Measurements from ENCODE around the gene EEIG1. TPM values are rescaled to one million over a fixed set of nuclear protein-coding genes. Genes with fewer than 3 reads are reported as not detected.
A peak's percentile ranks its signal among the peaks of the same experiment; 100 is the strongest.

The EEIG1 gene
- total RNA-seq, 1 experiment from 2014 or later, result 17.5 TPM

DNA sequence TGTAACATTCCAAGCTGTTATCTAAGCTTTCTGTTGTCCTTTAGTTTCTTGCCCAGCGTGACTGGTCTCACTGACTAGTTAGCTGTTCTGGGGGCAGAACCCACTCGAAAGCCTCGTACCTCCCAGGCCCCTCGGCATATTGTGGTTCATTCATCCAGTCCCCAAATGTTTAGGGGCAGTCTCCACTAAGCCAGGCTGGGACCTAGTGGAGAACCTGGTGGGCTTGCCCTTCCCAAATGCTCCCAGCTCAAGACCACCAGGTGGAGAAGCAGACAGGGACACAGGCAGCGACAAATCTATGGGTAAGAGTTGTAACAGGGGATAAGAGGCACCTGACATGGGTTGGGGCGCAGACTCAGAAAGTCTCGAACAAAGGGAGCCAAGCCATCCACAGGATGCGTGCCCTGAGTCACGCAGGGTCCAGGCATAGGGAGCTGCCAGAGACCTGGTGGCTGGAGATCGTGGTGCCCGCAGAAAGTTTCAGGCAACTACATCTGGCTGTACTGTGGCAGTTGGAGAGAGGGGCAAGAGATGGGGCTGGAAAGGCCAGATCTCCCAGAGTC, 851 bp upstream of the EEIG1 start:
- BruUV-seq (replicated peaks), result no TSS peak
- ChIA-PET CTCF (interaction anchor here (0.5 to 1.8 kb wide), 4 partner anchors 38 to 145 kb away, joined by 4 to 7 read pairs (median 4); no protein-coding TSS in a partner anchor), POLR2A (interaction anchor here (0.7 to 6.1 kb wide), 11 partner anchors 9 to 96 kb away, joined by 3 to 86 read pairs (median 4); partner anchors contain the start of genes NAIF1 and SLC25A25)
- no peak for DNase-seq (ENCODE audit: unreplicated experiment)
- H3K9me3 Mint-ChIP-seq (ENCODE audit: unreplicated experiment), result no peaks in the 10 kb centered on the region
- peak overlapping the region; percentile 89 for H3K4me3 Mint-ChIP-seq (ENCODE audit: unreplicated experiment)
- intact Hi-C loops (cut with micrococcal nuclease), result no loop called here
- no peaks in the 10 kb centered on the region for H3K36me3 Mint-ChIP-seq (ENCODE audit: insufficient read depth, unreplicated experiment)
- H3K27me3 Mint-ChIP-seq (ENCODE audit: insufficient read depth, unreplicated experiment), result no peaks in the 10 kb centered on the region
- peaks cover 18% of the 10 kb centered on the region for H3K4me1 Mint-ChIP-seq (ENCODE audit: insufficient read depth, unreplicated experiment)
- peak overlapping the region; percentile 71 for H3K27ac Mint-ChIP-seq (ENCODE audit: low read depth, unreplicated experiment)
- TF ChIP-seq, protein P1, sequence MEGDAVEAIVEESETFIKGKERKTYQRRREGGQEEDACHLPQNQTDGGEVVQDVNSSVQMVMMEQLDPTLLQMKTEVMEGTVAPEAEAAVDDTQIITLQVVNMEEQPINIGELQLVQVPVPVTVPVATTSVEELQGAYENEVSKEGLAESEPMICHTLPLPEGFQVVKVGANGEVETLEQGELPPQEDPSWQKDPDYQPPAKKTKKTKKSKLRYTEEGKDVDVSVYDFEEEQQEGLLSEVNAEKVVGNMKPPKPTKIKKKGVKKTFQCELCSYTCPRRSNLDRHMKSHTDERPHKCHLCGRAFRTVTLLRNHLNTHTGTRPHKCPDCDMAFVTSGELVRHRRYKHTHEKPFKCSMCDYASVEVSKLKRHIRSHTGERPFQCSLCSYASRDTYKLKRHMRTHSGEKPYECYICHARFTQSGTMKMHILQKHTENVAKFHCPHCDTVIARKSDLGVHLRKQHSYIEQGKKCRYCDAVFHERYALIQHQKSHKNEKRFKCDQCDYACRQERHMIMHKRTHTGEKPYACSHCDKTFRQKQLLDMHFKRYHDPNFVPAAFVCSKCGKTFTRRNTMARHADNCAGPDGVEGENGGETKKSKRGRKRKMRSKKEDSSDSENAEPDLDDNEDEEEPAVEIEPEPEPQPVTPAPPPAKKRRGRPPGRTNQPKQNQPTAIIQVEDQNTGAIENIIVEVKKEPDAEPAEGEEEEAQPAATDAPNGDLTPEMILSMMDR (IDR thresholded peaks at IDR 0.05; ENCODE audit: unreplicated experiment), result no peak

DNA sequence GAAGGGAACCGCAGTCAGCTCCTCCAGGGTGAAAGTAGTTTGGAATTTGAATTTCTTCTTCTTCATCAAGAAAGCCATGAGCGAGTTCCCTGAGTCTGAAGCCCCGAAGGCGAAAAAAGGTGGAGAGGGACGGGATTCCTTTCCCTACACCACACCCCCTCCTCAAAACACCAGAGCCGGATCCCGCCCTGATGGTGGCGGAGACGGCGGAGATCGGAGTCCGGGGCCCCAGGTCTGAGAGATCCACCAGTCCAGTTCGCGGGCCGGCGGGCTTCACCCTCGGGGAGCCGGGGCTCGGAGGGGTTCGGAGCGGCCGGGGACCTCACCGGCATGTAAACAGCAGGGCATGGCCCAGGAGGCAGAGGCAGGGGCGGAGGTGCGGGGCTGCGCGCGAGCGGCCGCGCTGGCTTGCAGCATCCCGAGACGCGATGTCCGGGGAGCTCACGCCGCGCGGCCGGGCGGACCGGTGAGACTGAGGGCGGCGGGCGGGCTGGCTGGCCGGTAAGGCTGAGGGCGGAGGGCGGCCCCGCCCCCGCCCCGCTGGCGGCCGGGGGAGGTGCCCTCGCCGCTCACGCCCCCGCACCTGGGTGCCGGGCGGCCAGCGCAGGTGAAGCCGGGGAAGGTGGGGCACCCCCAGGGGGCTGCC, 606 bp downstream of the EEIG1 start:
- intact Hi-C loops (cut with micrococcal nuclease), result no loop called here
- TF ChIP-seq, protein P1 (IDR thresholded peaks at IDR 0.05; ENCODE audit: unreplicated experiment), result no peak
- peaks cover 22% of the 10 kb centered on the region for H3K4me1 Mint-ChIP-seq (ENCODE audit: insufficient read depth, unreplicated experiment)
- peak; percentile 41 for DNase-seq (ENCODE audit: unreplicated experiment)
- no peak overlapping the region for H3K27ac Mint-ChIP-seq (ENCODE audit: low read depth, unreplicated experiment)
- BruUV-seq (replicated peaks), result TSS peak; percentile 68
- POLR2A ChIA-PET, result interaction anchor here (0.6 to 6.1 kb wide), 19 partner anchors 8 to 381 kb away, joined by 3 to 86 read pairs (median 5); partner anchors contain the start of genes DPM2, NAIF1 and SLC25A25
- peak overlapping the region; percentile 86 for H3K4me3 Mint-ChIP-seq (ENCODE audit: unreplicated experiment)
- H3K9me3 Mint-ChIP-seq (ENCODE audit: unreplicated experiment), result no peaks in the 10 kb centered on the region
- CTCF ChIA-PET, result interaction anchor here (0.6 to 1.5 kb wide), 6 partner anchors 10 to 37 kb away, joined by 3 to 6 read pairs (median 4); no protein-coding TSS in a partner anchor
- no peaks in the 10 kb centered on the region for H3K36me3 Mint-ChIP-seq (ENCODE audit: insufficient read depth, unreplicated experiment)
- H3K27me3 Mint-ChIP-seq (ENCODE audit: insufficient read depth, unreplicated experiment), result no peaks in the 10 kb centered on the region

DNA sequence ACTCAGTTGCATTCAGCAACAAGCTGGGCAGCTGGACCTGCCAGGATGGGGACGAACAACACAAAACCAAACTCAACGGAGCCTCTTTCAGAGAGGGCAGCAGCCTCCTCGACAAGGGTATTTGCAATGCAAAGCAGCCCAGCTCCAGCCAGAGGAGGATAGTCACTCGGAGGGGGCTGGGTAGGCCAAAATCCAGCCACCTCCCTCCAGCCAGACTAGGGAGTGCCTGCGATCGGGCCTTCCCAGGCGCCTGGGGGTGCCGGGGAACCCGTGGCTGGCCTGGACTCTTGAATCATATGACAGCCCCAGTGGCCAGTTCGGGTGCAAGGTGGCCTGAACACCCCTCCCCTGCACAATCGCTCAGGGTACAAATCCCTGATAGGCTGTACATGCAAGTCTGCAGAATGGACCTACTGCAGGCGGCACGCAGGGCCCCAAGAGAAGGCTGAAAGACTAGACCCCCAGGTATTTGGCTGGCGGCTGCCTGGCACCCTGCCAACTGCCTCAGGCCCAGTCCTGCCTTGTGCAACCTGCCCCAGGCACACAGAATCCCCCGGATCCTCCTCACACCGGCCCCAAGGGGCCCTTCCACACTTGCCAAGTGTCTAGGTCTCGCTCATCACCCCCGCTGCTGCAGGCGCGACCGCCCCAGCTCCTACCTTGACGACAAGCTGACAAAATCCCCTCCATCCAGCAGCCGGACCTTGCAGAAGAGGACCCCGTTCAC, 1.3 kb downstream of the EEIG1 start:
- no peaks in the 10 kb centered on the region for H3K36me3 Mint-ChIP-seq (ENCODE audit: insufficient read depth, unreplicated experiment)
- BruUV-seq (replicated peaks), result no TSS peak
- no peaks in the 10 kb centered on the region for H3K27me3 Mint-ChIP-seq (ENCODE audit: insufficient read depth, unreplicated experiment)
- peak; percentile 50 for DNase-seq (ENCODE audit: unreplicated experiment)
- intact Hi-C loops (cut with micrococcal nuclease), result no loop called here
- peak overlapping the region; percentile 24 for H3K27ac Mint-ChIP-seq (ENCODE audit: low read depth, unreplicated experiment)
- TF ChIP-seq, protein P1 (IDR thresholded peaks at IDR 0.05; ENCODE audit: unreplicated experiment), result no peak
- POLR2A ChIA-PET, result interaction anchor here (0.7 to 6.1 kb wide), 18 partner anchors 9 to 380 kb away, joined by 3 to 86 read pairs (median 6); partner anchors contain the start of genes DPM2, NAIF1, SLC25A25 and ST6GALNAC4
- CTCF ChIA-PET, result interaction anchor here (0.5 to 1.5 kb wide), 8 partner anchors 9 to 345 kb away, joined by 3 to 6 read pairs (median 3); no protein-coding TSS in a partner anchor
- no peaks in the 10 kb centered on the region for H3K9me3 Mint-ChIP-seq (ENCODE audit: unreplicated experiment)
- peaks cover 24% of the 10 kb centered on the region for H3K4me1 Mint-ChIP-seq (ENCODE audit: insufficient read depth, unreplicated experiment)
- peak overlapping the region; percentile 86 for H3K4me3 Mint-ChIP-seq (ENCODE audit: unreplicated experiment)

DNA sequence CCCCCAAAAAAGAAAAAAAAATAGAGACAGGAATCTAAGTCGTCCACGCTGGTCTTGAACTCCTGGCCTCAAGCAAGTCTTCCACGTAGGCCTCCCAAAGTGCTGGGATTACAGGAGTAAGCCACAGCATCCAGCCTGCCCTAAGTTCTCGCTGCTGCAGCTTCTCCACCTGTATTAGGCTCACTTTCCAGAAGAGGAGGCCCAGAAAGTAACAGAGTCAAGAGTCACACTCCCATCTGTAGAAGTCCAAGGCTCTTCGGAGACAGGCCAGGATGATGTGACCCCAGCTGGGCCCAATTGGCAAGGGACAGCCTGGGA, 1.8 kb downstream of the EEIG1 start:
- ChIA-PET POLR2A (interaction anchor here (0.8 to 6.1 kb wide), 15 partner anchors 8 to 119 kb away, joined by 3 to 86 read pairs (median 6); partner anchors contain the start of genes DPM2, NAIF1, SLC25A25 and ST6GALNAC4), CTCF (interaction anchor here (0.5 to 5.2 kb wide), 6 partner anchors 10 to 346 kb away, joined by 3 to 27 read pairs (median 3); no protein-coding TSS in a partner anchor)
- Mint-ChIP-seq H3K9me3 (ENCODE audit: unreplicated experiment) (no peaks in the 10 kb centered on the region), H3K27ac (ENCODE audit: low read depth, unreplicated experiment) (peak overlapping the region; percentile 24), H3K4me3 (ENCODE audit: unreplicated experiment) (peak overlapping the region; percentile 86), H3K27me3 (ENCODE audit: insufficient read depth, unreplicated experiment) (no peaks in the 10 kb centered on the region), H3K4me1 (ENCODE audit: insufficient read depth, unreplicated experiment) (peaks cover 29% of the 10 kb centered on the region), H3K36me3 (ENCODE audit: insufficient read depth, unreplicated experiment) (no peaks in the 10 kb centered on the region)
- TF ChIP-seq, protein P1 (IDR thresholded peaks at IDR 0.05; ENCODE audit: unreplicated experiment), result no peak
- no peak for DNase-seq (ENCODE audit: unreplicated experiment)
- intact Hi-C loops (cut with micrococcal nuclease), result no loop called here
- BruUV-seq (replicated peaks), result no TSS peak
